ENCODE data around the gene INTS2. TPM values are rescaled to one million over a fixed set of nuclear protein-coding genes. Genes with fewer than 3 reads are reported as not detected.
"Not testable (repeated sequence)": the region's sequence is repeated elsewhere in the genome, so short reads cannot be mapped to it uniquely, and the experiment has no call there.

INTS2 gene
- total and polyA plus RNA-seq, 12 donors = 1.3 to 14.1 (median 8.7) TPM

GRCh38 chr17:61832463-61832862 is 95.3 kb downstream of the INTS2 start:
- no peaks in the 10 kb centered on the region for H3K36me3 ChIP-seq (replicated peaks in 1 of 2)
- intact Hi-C loops (cut with DNase I) = no loop called here
- 92 to 96% (median 94%) methylated on average over 3 of the region's 3 CpGs for WGBS, 4 donors
- TF ChIP-seq POLR2A (IDR thresholded peaks at IDR 0.05) (no peak), CTCF (IDR thresholded peaks at IDR 0.05) (no peak)
- no peak for DNase-seq
- no peaks in the 10 kb centered on the region for H3K9me3 ChIP-seq (replicated peaks in 1 of 3)
- H3K27me3 ChIP-seq = no peaks in the 10 kb centered on the region
- no peak overlapping the region for H3K4me3 ChIP-seq
- no peaks in the 10 kb centered on the region for H3K4me1 ChIP-seq (replicated peaks in 1 of 2)
- H3K27ac ChIP-seq = no peak overlapping the region

- TF ChIP-seq POLR2A (IDR thresholded peaks at IDR 0.05) = no peak
- TF ChIP-seq CTCF (IDR thresholded peaks at IDR 0.05) = no peak
- intact Hi-C loops (cut with DNase I) = no loop called here
Measured at GRCh38 chr17:61831099-61831498, 96.7 kb downstream of the INTS2 start.

GRCh38 chr17:61828694-61829093 is 99.1 kb downstream of the INTS2 start:
- Histone ChIP-seq H3K27me3 (no peaks in the 10 kb centered on the region), H3K4me3 (no peak overlapping the region), H3K4me1 (replicated peaks in 1 of 2) (no peaks in the 10 kb centered on the region), H3K27ac (no peak overlapping the region), H3K36me3 (replicated peaks in 1 of 2) (no peaks in the 10 kb centered on the region), H3K9me3 (replicated peaks in 1 of 3) (no peaks in the 10 kb centered on the region)
- intact Hi-C loops (cut with DNase I) = no loop called here
- no peak for DNase-seq
- TF ChIP-seq CTCF (IDR thresholded peaks at IDR 0.05) = no peak
- TF ChIP-seq POLR2A (IDR thresholded peaks at IDR 0.05) = no peak
- WGBS, 4 donors = 87 to 100% (median 97%) methylated on average over 1 of the region's 1 CpG

More at GRCh38 chr17:61831099-61831498, 96.7 kb downstream of the INTS2 start:
- no peak for DNase-seq
- Histone ChIP-seq H3K36me3 (replicated peaks in 1 of 2) (no peaks in the 10 kb centered on the region), H3K4me1 (replicated peaks in 1 of 2) (no peaks in the 10 kb centered on the region), H3K27me3 (no peaks in the 10 kb centered on the region), H3K4me3 (no peak overlapping the region), H3K9me3 (replicated peaks in 1 of 3) (no peaks in the 10 kb centered on the region), H3K27ac (no peak overlapping the region)
- 98 to 100% (median 99%) methylated on average over 1 of the region's 1 CpG for WGBS, 4 donors

- WGBS, 4 donors = 95 to 99% (median 98%) methylated on average over 8 of the region's 8 CpGs
- H3K27ac ChIP-seq = no peak overlapping the region
- intact Hi-C loops (cut with DNase I) = no loop called here
- DNase-seq = no peak
- H3K4me3 ChIP-seq = no peak overlapping the region
- no peaks in the 10 kb centered on the region for H3K9me3 ChIP-seq (replicated peaks in 1 of 3)
- H3K36me3 ChIP-seq (replicated peaks in 1 of 2) = no peaks in the 10 kb centered on the region
- TF ChIP-seq CTCF (IDR thresholded peaks at IDR 0.05) (no peak), POLR2A (IDR thresholded peaks at IDR 0.05) (no peak)
- no peaks in the 10 kb centered on the region for H3K27me3 ChIP-seq
- no peaks in the 10 kb centered on the region for H3K4me1 ChIP-seq (replicated peaks in 1 of 2)
Measured at GRCh38 chr17:61827649-61828395, 100.0 kb downstream of the INTS2 start.

GRCh38 chr17:61826866-61827265 is 100.9 kb downstream of the INTS2 start:
- H3K27me3 ChIP-seq; H3K4me1 ChIP-seq (replicated peaks in 1 of 2); H3K27ac ChIP-seq; DNase-seq; intact Hi-C loops (cut with DNase I); H3K4me3 ChIP-seq; H3K9me3 ChIP-seq (replicated peaks in 1 of 3); H3K36me3 ChIP-seq (replicated peaks in 1 of 2): not testable (repeated sequence)
- 91 to 98% (median 97%) methylated on average over 1 of the region's 1 CpG for WGBS, 4 donors

GRCh38 chr17:61826198-61826597 is 101.6 kb downstream of the INTS2 start:
- intact Hi-C loops (cut with DNase I); DNase-seq; H3K4me1 ChIP-seq (replicated peaks in 1 of 2); H3K9me3 ChIP-seq (replicated peaks in 1 of 3); H3K36me3 ChIP-seq (replicated peaks in 1 of 2); H3K27ac ChIP-seq; H3K27me3 ChIP-seq; H3K4me3 ChIP-seq: not testable (repeated sequence)
- WGBS, 4 donors = 88 to 97% (median 91%) methylated on average over 2 of the region's 2 CpGs

All from adrenal gland (tissue), 12 donors.